ENCODE data around the gene ACOX2. TPM values are rescaled to one million over a fixed set of nuclear protein-coding genes. Genes with fewer than 3 reads are reported as not detected.

Gene ACOX2
- total RNA-seq, 2 experiments from 2014 or later: not detected

- ChIA-PET POLR2A (no interaction called here), CTCF (interaction anchor here (0.6 to 1.5 kb wide), 2 partner anchors 9 to 25 kb away, joined by 3 to 4 read pairs; no protein-coding TSS in a partner anchor)
These were observed 48.0 kb downstream of the ACOX2 start for GRCh38 chr3:58488967-58489366.

- POLR2A ChIA-PET: no interaction called here
These were observed 49.7 kb downstream of the ACOX2 start for GRCh38 chr3:58487140-58487886.

GRCh38 chr3:58485801-58486435, 51.1 kb downstream of the ACOX2 start:
- ChIA-PET POLR2A (no interaction called here), CTCF (interaction anchor here (1.2 to 1.8 kb wide), 3 partner anchors 12 to 47 kb away, joined by 3 to 4 read pairs (median 4); no protein-coding TSS in a partner anchor)

More at GRCh38 chr3:58487140-58487886, 49.7 kb downstream of the ACOX2 start:
- CTCF ChIA-PET: interaction anchor here (1.1 to 1.8 kb wide), 2 partner anchors 13 to 46 kb away, joined by 3 to 4 read pairs; no protein-coding TSS in a partner anchor

GRCh38 chr3:58484722-58485069, 52.3 kb downstream of the ACOX2 start:
- CTCF ChIA-PET: interaction anchor here (1.0 to 1.2 kb wide), 2 partner anchors 21 to 45 kb away, joined by 3 to 4 read pairs; no protein-coding TSS in a partner anchor

GRCh38 chr3:58484045-58484721, 52.8 kb downstream of the ACOX2 start:
- CTCF ChIA-PET: interaction anchor here (0.6 to 1.0 kb wide), 2 partner anchors 20 kb away, joined by 3 to 4 read pairs; no protein-coding TSS in a partner anchor
- POLR2A ChIA-PET: no interaction called here

More at GRCh38 chr3:58484722-58485069, 52.3 kb downstream of the ACOX2 start:
- POLR2A ChIA-PET: no interaction called here

- ChIA-PET POLR2A (no interaction called here), CTCF (interaction anchor here (0.7 to 1.0 kb wide), 4 partner anchors 19 to 451 kb away, joined by 3 to 4 read pairs (median 3); no protein-coding TSS in a partner anchor)
These were observed 53.9 kb downstream of the ACOX2 start for GRCh38 chr3:58482917-58483636.

- CTCF ChIA-PET: interaction anchor here (0.8 kb wide), 1 partner anchor 9 kb away, joined by 3 read pairs; no protein-coding TSS in a partner anchor
These were observed 56.7 kb downstream of the ACOX2 start for GRCh38 chr3:58480309-58480708.

GRCh38 chr3:58478781-58479180, 58.2 kb downstream of the ACOX2 start:
- POLR2A ChIA-PET: no interaction called here
- CTCF ChIA-PET: no interaction called here

More at GRCh38 chr3:58480309-58480708, 56.7 kb downstream of the ACOX2 start:
- POLR2A ChIA-PET: no interaction called here

GRCh38 chr3:58474967-58475578, 61.9 kb downstream of the ACOX2 start:
- CTCF ChIA-PET: interaction anchor here (1.4 kb wide), 1 partner anchor 38 kb away, joined by 3 read pairs; no protein-coding TSS in a partner anchor
- POLR2A ChIA-PET: no interaction called here

GRCh38 chr3:58474348-58474911, 62.6 kb downstream of the ACOX2 start:
- ChIA-PET POLR2A (no interaction called here), CTCF (interaction anchor here (0.8 to 5.1 kb wide), 3 partner anchors 12 to 37 kb away, joined by 3 to 37 read pairs (median 4); partner anchors contain the start of gene KCTD6)

- CTCF ChIA-PET: interaction anchor here (0.5 to 5.1 kb wide), 2 partner anchors 18 to 139 kb away, joined by 4 to 37 read pairs; partner anchors contain the start of gene KCTD6
- POLR2A ChIA-PET: no interaction called here
These were observed 63.7 kb downstream of the ACOX2 start for GRCh38 chr3:58473275-58473674.

GRCh38 chr3:58471025-58471887, 65.7 kb downstream of the ACOX2 start:
- ChIA-PET CTCF (interaction anchor here (2.2 to 5.1 kb wide), 2 partner anchors 20 to 61 kb away, joined by 10 to 37 read pairs; partner anchors contain the start of gene KCTD6), POLR2A (interaction anchor here (0.6 kb wide), 1 partner anchor 51 kb away, joined by 3 read pairs; no protein-coding TSS in a partner anchor)

GRCh38 chr3:58470363-58471024, 66.5 kb downstream of the ACOX2 start:
- CTCF ChIA-PET: interaction anchor here (1.1 to 5.1 kb wide), 3 partner anchors 21 to 62 kb away, joined by 3 to 37 read pairs (median 10); partner anchors contain the start of gene KCTD6
- POLR2A ChIA-PET: no interaction called here

- ChIA-PET POLR2A (no interaction called here), CTCF (interaction anchor here (1.6 kb wide), 1 partner anchor 51 kb away, joined by 3 read pairs; no protein-coding TSS in a partner anchor)
These were observed 67.9 kb downstream of the ACOX2 start for GRCh38 chr3:58469096-58469495.

GRCh38 chr3:58466899-58467563, 70.0 kb downstream of the ACOX2 start:
- CTCF ChIA-PET: interaction anchor here (2.2 kb wide), 1 partner anchor 25 kb away, joined by 5 read pairs; the partner anchor contains the start of gene KCTD6

GRCh38 chr3:58464866-58465265, 72.1 kb downstream of the ACOX2 start:
- POLR2A ChIA-PET: no interaction called here
- CTCF ChIA-PET: interaction anchor here (1.0 kb wide), 1 partner anchor 26 kb away, joined by 4 read pairs; no protein-coding TSS in a partner anchor

More at GRCh38 chr3:58466899-58467563, 70.0 kb downstream of the ACOX2 start:
- POLR2A ChIA-PET: no interaction called here
